NB4 (cell line): ENCODE measurements around the gene NELL1.

Experiments used
- DNase-seq: peaks from one replicate; pipeline ENCODE4 v3.0.0; 2010; ENCODE audit warnings: low read depth
- H3K4me3 ChIP-seq: one replicate; pipeline ENCODE4 v1.5.1; 2011; ENCODE audit warnings: mild to moderate bottlenecking, low read depth, low read length, moderate library complexity
- CTCF ChIP-seq: IDR thresholded peaks from one replicate; pipeline ENCODE4 v1.5.1; 2012; ENCODE audit warnings: low read depth, low read length
- MAX ChIP-seq: IDR thresholded peaks from 2 replicates; pipeline ENCODE4 v1.6.1; 2011; ENCODE audit warnings: low read depth, low read length
- MYC ChIP-seq: IDR thresholded peaks from 2 replicates; pipeline ENCODE4 v1.6.1; 2011; ENCODE audit warnings: low read depth, low read length
- POLR2A ChIP-seq: IDR thresholded peaks from 2 replicates; pipeline ENCODE4 v1.6.1; 2011; ENCODE audit warnings: mild to moderate bottlenecking; ENCODE audit not compliant: insufficient read length; ENCODE audit errors: extremely low read depth

Gene NELL1

GRCh38 chr11:21295508-21295907, 626.1 kb downstream of the NELL1 start:
- DNase-seq, result no peak
- H3K4me3 ChIP-seq, result no peak overlapping the region
- TF ChIP-seq POLR2A (no peak), CTCF (no peak), MYC (no peak), MAX (no peak)

GRCh38 chr11:21301981-21302380, 632.6 kb downstream of the NELL1 start:
- TF ChIP-seq CTCF, result no peak
- TF ChIP-seq MYC, result no peak
- no peak for TF ChIP-seq MAX
- TF ChIP-seq POLR2A, result no peak
- no peak overlapping the region for H3K4me3 ChIP-seq
- DNase-seq, result no peak

GRCh38 chr11:21306739-21307358, 637.5 kb downstream of the NELL1 start:
- TF ChIP-seq CTCF (no peak), MAX (no peak), MYC (no peak), POLR2A (no peak)
- no peak for DNase-seq

GRCh38 chr11:21307874-21308273, 638.5 kb downstream of the NELL1 start:
- no peak overlapping the region for H3K4me3 ChIP-seq
- DNase-seq, result no peak
- TF ChIP-seq POLR2A (no peak), CTCF (no peak), MAX (no peak)

More at GRCh38 chr11:21306739-21307358, 637.5 kb downstream of the NELL1 start:
- no peak overlapping the region for H3K4me3 ChIP-seq

GRCh38 chr11:21316591-21316990, 647.2 kb downstream of the NELL1 start:
- H3K4me3 ChIP-seq, result no peak overlapping the region
- TF ChIP-seq POLR2A (no peak), MYC (no peak), CTCF (no peak), MAX (no peak)
- DNase-seq, result no peak

GRCh38 chr11:21321072-21321471, 651.7 kb downstream of the NELL1 start:
- DNase-seq, result no peak

More at GRCh38 chr11:21321072-21321471, 651.7 kb downstream of the NELL1 start:
- no peak overlapping the region for H3K4me3 ChIP-seq
- TF ChIP-seq MAX (no peak), POLR2A (no peak), MYC (no peak), CTCF (no peak)
